ENCODE results near the gene FAM187B. TPM values are rescaled to one million over a fixed set of nuclear protein-coding genes. Genes with fewer than 3 reads are reported as not detected.

Gene FAM187B
- total and polyA plus RNA-seq, 7 donors = not detected

GRCh38 chr19:35179830-35180229 lies 48.7 kb downstream of the FAM187B start:
- H3K9me3 ChIP-seq = peaks cover 0 to 5% (median 0%) of the 10 kb centered on the region in 4 donors
- TF ChIP-seq POLR2AphosphoS5 (IDR thresholded peaks at IDR 0.05) (no peak), EP300 (IDR thresholded peaks at IDR 0.05) (no peak)
- no peaks in the 10 kb centered on the region for H3K4me1 ChIP-seq
- no peaks in the 10 kb centered on the region for H3K36me3 ChIP-seq
- DNase-seq = no peak
- intact Hi-C loops (cut with DNase I) = no loop called here
- 64 to 76% methylated on average over 3 of the region's 3 CpGs for WGBS, 2 donors
- no peaks in the 10 kb centered on the region for H3K27me3 ChIP-seq
- no peak overlapping the region for H3K4me3 ChIP-seq
- H3K27ac ChIP-seq = no peak overlapping the region

DNA sequence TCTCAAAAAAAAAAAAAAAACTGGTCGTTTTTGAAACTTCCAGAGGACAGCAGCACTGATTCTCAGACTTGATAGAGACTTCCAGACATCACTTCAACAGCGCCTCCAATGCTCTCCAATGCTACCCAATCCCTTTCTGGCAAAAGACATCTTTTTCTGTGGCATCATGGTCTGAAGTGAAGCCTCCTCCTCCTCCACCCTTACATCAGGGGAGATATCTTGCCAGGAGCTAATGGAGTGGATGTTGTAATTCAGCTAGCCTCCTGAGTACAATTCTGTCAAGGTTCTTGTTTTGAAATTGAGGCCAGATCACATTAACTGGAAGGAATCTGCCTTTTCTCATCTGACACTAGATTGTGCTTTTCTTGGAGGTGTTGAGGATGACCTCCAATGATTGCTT lies 49.8 kb downstream of the FAM187B start:
- no peak for DNase-seq
- H3K4me3 ChIP-seq = no peak overlapping the region
- WGBS, 2 donors = 54 to 66% methylated on average over 2 of the region's 2 CpGs

GRCh38 chr19:35177377-35178274 lies 50.9 kb downstream of the FAM187B start:
- Histone ChIP-seq H3K27me3 (no peaks in the 10 kb centered on the region), H3K4me1 (no peaks in the 10 kb centered on the region), H3K27ac (no peak overlapping the region), H3K4me3 (no peak overlapping the region), H3K36me3 (no peaks in the 10 kb centered on the region), H3K9me3 (no peaks in the 10 kb centered on the region)
- no peak for TF ChIP-seq POLR2AphosphoS5 (IDR thresholded peaks at IDR 0.05)
- TF ChIP-seq CTCF (IDR thresholded peaks at IDR 0.05) = no peak
- TF ChIP-seq EP300 (IDR thresholded peaks at IDR 0.05) = no peak
- TF ChIP-seq POLR2A (IDR thresholded peaks at IDR 0.05) = no peak
- no peak for DNase-seq
- intact Hi-C loops (cut with DNase I) = no loop called here
- WGBS, 2 donors = 70 to 82% methylated on average over 7 of the region's 7 CpGs

More for the DNA sequence above, 49.8 kb downstream of the FAM187B start:
- Histone ChIP-seq H3K27ac (no peak overlapping the region), H3K36me3 (no peaks in the 10 kb centered on the region), H3K27me3 (no peaks in the 10 kb centered on the region), H3K9me3 (peaks cover 0 to 2% (median 0%) of the 10 kb centered on the region in 4 donors), H3K4me1 (no peaks in the 10 kb centered on the region)
- intact Hi-C loops (cut with DNase I) = no loop called here
- TF ChIP-seq POLR2AphosphoS5 (IDR thresholded peaks at IDR 0.05) (peak in 2 of 4 donors; percentile 10 to 12), EP300 (IDR thresholded peaks at IDR 0.05) (no peak)

DNA sequence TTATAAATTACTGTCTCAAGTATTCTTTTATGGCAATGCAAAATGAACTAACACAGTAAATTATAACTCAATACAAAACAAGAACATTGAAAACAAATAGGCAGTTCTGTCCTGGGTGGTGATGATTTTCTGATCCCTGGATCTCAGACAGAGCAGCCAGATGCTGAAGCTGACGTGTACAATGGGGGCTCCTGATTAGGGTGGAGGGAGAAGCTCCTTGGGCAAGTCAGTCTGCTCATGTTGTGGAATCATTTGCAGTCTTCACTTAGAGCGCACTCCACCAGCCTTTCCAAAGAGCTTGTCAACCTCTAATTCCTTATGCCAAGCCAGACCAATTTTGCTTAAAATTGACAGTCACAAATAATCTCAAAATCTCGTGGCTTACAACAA lies 52.4 kb downstream of the FAM187B start:
- Histone ChIP-seq H3K4me1 (no peaks in the 10 kb centered on the region), H3K4me3 (no peak overlapping the region), H3K27ac (no peak overlapping the region), H3K27me3 (no peaks in the 10 kb centered on the region), H3K9me3 (no peaks in the 10 kb centered on the region), H3K36me3 (no peaks in the 10 kb centered on the region)
- DNase-seq = no peak
- intact Hi-C loops (cut with DNase I) = no loop called here
- WGBS, 2 donors = 72 to 81% methylated on average over 3 of the region's 3 CpGs
- no peak for TF ChIP-seq POLR2A (IDR thresholded peaks at IDR 0.05)
- no peak for TF ChIP-seq CTCF (IDR thresholded peaks at IDR 0.05)
- TF ChIP-seq POLR2AphosphoS5 (IDR thresholded peaks at IDR 0.05) = no peak

Other genes starting within 250 kb of the FAM187B start
- gene GRAMD1A, start 228.4 kb downstream of the FAM187B start, total RNA-seq = 10 to 100 TPM; 27.1 to 58.9 (median 43.0) TPM
- gene GRAMD1A, start 228.4 kb downstream of the FAM187B start, polyA plus RNA-seq = 10 to 100 TPM in 2 of 3 donors, 1 to 10 TPM in 1; 5.1 to 41.1 (median 12.0) TPM
- gene SCN1B, start 198.3 kb downstream of the FAM187B start, total RNA-seq = 10 to 100 TPM in 1 of 4 donors, 1 to 10 TPM in 3; 3.0 to 10.0 (median 6.6) TPM
- 1 to 10 TPM; 4.5 to 9.6 (median 4.9) TPM for gene SCN1B, start 198.3 kb downstream of the FAM187B start, polyA plus RNA-seq
- under 1 TPM in 3 of 4 donors, not detected in 1; 0.36 to 0.95 (median 0.66) TPM for gene HPN, start 187.0 kb downstream of the FAM187B start, total RNA-seq
- gene HPN, start 187.0 kb downstream of the FAM187B start, polyA plus RNA-seq = 1 to 10 TPM in 1 of 3 donors, under 1 TPM in 1, not detected in 1; 0.61 to 1.8 TPM
- gene FXYD3, start 112.9 kb downstream of the FAM187B start, total RNA-seq = 10 to 100 TPM in 2 of 4 donors, 1 to 10 TPM in 2; 3.7 to 15.3 (median 8.2) TPM
- 1,000 to 10,000 TPM; 2,472 to 3,333 (median 2,871) TPM for gene FXYD3, start 112.9 kb downstream of the FAM187B start, polyA plus RNA-seq
- 10 to 100 TPM; 29.0 to 47.1 (median 35.1) TPM for gene LGI4, start 93.7 kb downstream of the FAM187B start, total RNA-seq
- 10 to 100 TPM in 1 of 3 donors, 1 to 10 TPM in 2; 4.2 to 35.7 (median 9.0) TPM for gene LGI4, start 93.7 kb downstream of the FAM187B start, polyA plus RNA-seq
- 100 to 1,000 TPM in 1 of 4 donors, 10 to 100 TPM in 3; 39.1 to 107 (median 44.6) TPM for gene FXYD1, start 89.9 kb downstream of the FAM187B start, total RNA-seq
- 10 to 100 TPM in 2 of 3 donors, 1 to 10 TPM in 1; 6.0 to 57.7 (median 15.0) TPM for gene FXYD1, start 89.9 kb downstream of the FAM187B start, polyA plus RNA-seq
- gene FXYD7, start 85.5 kb downstream of the FAM187B start, total RNA-seq = 1 to 10 TPM in 1 of 4 donors, not detected in 3; 3.3 TPM
- gene FXYD7, start 85.5 kb downstream of the FAM187B start, polyA plus RNA-seq = 1 to 10 TPM in 1 of 3 donors, not detected in 2; 1.7 TPM
- 10 to 100 TPM; 20.1 to 32.4 (median 28.8) TPM for gene FXYD5, start 74.0 kb downstream of the FAM187B start, total RNA-seq
- 100 to 1,000 TPM in 1 of 3 donors, 10 to 100 TPM in 2; 18.5 to 102 (median 27.0) TPM for gene FXYD5, start 74.0 kb downstream of the FAM187B start, polyA plus RNA-seq
- gene LSR, start 20.3 kb upstream of the FAM187B start, total RNA-seq = 1 to 10 TPM in 3 of 4 donors, under 1 TPM in 1; 0.68 to 3.6 (median 2.3) TPM
- gene LSR, start 20.3 kb upstream of the FAM187B start, polyA plus RNA-seq = 100 to 1,000 TPM in 1 of 3 donors, 10 to 100 TPM in 2; 51.8 to 218 (median 61.9) TPM
- 100 to 1,000 TPM in 3 of 4 donors, 10 to 100 TPM in 1; 76.8 to 120 (median 102) TPM for gene USF2, start 40.2 kb upstream of the FAM187B start, total RNA-seq
- 10 to 100 TPM; 72.8 to 98.3 (median 76.3) TPM for gene USF2, start 40.2 kb upstream of the FAM187B start, polyA plus RNA-seq
- 1 to 10 TPM in 1 of 4 donors, not detected in 3; 3.1 TPM for gene HAMP, start 53.8 kb upstream of the FAM187B start, total RNA-seq
- under 1 TPM; under 0.01 to 0.92 (median 0.61) TPM for gene HAMP, start 53.8 kb upstream of the FAM187B start, polyA plus RNA-seq
- 1 to 10 TPM in 1 of 4 donors, not detected in 3; 6.1 TPM for gene MAG, start 63.4 kb upstream of the FAM187B start, total RNA-seq
- under 1 TPM in 1 of 3 donors, not detected in 2; 0.06 TPM for gene MAG, start 63.4 kb upstream of the FAM187B start, polyA plus RNA-seq
- 1 to 10 TPM; 1.2 to 4.8 (median 2.7) TPM for gene CD22, start 100.4 kb upstream of the FAM187B start, total RNA-seq
- 100 to 1,000 TPM in 1 of 3 donors, 1 to 10 TPM in 1, under 1 TPM in 1; 0.69 to 107 (median 4.8) TPM for gene CD22, start 100.4 kb upstream of the FAM187B start, polyA plus RNA-seq
- not detected for gene FFAR1, start 119.2 kb upstream of the FAM187B start, total RNA-seq
- gene FFAR1, start 119.2 kb upstream of the FAM187B start, polyA plus RNA-seq = under 1 TPM in 1 of 3 donors, not detected in 2; 0.06 TPM
- gene FFAR3, start 129.7 kb upstream of the FAM187B start, total RNA-seq = 1 to 10 TPM; 1.1 to 1.9 (median 1.5) TPM
- under 1 TPM in 1 of 3 donors, not detected in 2; 0.67 TPM for gene FFAR3, start 129.7 kb upstream of the FAM187B start, polyA plus RNA-seq
- gene GPR42, start 142.3 kb upstream of the FAM187B start, total RNA-seq = under 1 TPM in 3 of 4 donors, not detected in 1; 0.27 to 0.83 (median 0.36) TPM
- under 1 TPM in 1 of 3 donors, not detected in 2; 0.17 TPM for gene GPR42, start 142.3 kb upstream of the FAM187B start, polyA plus RNA-seq
- under 1 TPM in 1 of 4 donors, not detected in 3; 0.81 TPM for gene FFAR2, start 219.5 kb upstream of the FAM187B start, total RNA-seq
- gene FFAR2, start 219.5 kb upstream of the FAM187B start, polyA plus RNA-seq = under 1 TPM in 2 of 3 donors, not detected in 1; 0.69 to 0.92 TPM

All from sigmoid colon (tissue), 7 donors.